Hematopoietic multipotent progenitor cell treated with erythropoietin and hydrocortisone succinate and interleukin-3 and kit ligand, for 8 days (in vitro differentiated cells): Measurements from ENCODE around the gene DNASE2.
"Not testable (repeated sequence)": the region's sequence is repeated elsewhere in the genome, so short reads cannot be mapped to it uniquely, and the experiment has no call there.

Experiments
- DNase-seq: peaks from one replicate; pipeline ENCODE4 v3.0.0-alpha.2; 2015

DNASE2 gene

DNA sequence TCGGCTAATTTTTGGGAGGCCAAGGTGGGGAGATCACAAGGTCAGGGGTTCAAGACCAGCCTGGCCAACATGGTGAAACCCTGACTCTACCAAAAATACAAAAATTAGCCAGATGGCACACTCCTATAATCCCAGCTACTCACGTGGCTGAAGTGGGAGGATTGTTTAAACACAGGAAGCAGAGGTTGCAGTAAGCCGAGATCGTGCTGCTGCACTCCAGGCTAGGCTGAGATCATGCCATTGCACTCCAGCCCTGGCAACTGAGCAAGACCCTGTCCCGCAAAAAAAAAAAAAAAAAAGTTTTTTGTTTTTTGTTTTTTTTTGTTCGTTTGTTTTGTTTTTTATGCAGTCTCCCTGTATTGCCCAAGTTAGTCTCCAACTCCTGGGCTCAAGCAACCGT, 21.7 kb downstream of the DNASE2 start:
- no peak for DNase-seq

DNA sequence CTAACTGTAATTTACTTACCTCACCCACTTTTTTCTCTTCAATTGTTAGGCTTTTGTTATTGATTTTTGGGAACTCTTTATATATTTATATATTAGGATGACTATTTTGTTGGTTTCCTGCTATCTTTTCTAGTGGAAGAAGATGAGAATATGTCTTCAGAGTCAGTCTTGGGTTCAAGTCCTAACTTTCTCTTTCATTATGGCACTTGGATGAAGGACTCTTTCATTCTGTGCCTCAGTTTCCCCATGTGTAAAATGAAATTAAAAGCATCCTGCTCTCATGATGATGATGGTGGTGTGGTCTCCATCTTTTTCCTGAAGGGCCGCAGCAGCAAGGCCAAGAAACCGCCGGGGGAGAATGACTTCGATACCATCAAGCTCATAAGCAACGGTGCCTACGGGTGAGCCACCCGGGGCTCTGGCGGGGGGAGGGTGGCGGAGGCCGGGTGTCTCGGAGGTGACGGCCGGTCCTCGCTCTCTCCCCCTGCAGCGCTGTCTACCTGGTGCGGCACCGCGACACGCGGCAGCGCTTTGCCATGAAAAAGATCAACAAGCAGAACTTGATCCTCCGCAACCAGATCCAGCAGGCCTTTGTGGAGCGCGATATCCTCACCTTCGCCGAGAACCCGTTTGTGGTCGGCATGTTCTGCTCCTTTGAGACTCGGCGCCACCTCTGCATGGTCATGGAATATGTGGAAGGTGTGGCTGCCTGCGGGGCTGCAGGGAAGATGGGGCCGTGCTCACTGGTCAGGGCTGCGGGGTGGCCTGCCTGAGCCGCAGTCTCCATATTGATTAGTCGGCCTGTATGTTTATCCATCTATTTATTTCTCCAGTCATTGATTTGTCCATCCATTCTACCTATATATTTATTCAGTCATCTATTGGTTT, 23.0 kb downstream of the DNASE2 start:
- no peak for DNase-seq

DNA sequence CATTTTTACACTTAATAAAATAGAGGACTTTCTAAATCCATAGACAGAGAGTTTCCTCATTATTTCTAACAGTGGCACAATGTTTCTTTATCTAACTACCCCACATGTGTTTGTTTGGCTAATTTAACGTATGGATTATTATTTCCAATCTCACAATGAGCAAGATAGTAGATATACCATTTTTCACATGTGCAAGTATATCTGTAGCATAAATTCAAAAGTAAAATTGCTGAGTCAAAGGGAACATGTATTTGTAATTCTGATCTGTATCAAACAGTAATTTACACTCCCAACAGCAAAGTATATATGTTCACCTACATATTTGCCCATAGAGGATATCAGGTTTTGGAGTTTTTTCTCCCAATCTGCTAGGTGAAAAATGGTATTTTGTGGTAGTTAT, 24.6 kb downstream of the DNASE2 start:
- DNase-seq, result peak; percentile 81

DNA sequence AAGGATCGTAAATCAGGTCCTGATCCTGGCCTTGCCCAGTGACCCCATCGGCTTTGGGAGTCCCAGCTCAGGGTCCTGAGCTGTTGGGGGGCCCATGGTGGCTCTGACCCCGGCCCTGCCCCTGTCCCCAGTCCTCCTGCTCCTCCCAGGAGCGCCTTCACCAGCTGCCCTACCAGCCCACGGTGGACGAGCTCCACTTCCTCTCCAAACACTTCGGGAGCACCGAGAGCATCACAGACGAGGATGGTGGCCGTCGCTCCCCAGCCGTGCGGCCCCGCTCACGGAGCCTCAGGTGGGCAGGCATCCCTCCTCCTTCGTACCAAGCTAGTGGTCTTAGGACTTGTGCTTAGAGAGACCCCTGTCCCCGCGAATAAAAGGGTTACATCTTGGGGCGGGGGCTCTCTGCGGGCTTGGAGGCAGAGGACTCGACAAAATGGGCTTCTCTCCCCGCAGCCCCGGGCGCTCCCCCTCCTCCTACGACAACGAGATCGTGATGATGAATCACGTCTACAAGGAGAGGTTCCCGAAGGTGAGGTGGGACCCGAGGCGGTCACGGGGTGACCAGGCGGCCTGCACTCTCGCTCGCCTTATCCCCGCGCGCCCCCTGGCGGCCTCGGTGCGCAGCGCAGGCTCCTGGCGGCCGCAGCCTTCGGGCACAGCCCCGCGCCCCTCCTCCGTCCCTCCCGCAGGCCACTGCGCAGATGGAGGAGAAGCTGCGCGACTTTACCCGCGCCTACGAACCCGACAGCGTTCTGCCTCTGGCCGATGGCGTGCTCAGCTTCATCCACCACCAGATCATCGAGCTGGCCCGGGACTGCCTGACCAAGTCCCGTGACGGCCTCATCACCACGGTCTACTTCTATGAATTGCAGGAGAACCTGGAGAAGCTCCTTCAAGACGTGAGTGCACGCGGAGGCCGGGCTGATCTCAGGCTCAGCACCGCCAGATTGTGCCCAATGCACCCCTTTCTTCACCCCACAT, 33.8 kb downstream of the DNASE2 start:
- DNase-seq, result peak; percentile 74

DNA sequence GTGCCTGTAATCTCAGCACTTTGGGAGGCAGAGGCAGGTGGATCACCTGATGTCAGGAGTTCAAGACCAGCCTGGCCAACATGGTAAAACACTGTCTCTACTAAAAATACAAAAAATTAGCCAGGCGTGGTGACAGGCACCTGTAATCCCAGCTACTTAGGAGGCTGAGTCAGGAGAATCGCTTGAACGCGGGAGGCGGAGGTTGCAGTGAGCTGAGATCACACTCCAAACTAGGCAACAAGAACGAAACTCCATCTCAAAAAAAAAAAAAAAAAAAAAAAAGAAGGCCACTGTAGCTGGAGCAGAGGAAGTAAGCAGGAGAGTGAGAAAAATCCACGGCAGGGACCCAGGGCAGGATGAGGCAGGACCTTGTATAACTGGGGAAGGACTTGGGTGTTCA, 34.6 kb downstream of the DNASE2 start:
- not testable (repeated sequence) for DNase-seq

DNA sequence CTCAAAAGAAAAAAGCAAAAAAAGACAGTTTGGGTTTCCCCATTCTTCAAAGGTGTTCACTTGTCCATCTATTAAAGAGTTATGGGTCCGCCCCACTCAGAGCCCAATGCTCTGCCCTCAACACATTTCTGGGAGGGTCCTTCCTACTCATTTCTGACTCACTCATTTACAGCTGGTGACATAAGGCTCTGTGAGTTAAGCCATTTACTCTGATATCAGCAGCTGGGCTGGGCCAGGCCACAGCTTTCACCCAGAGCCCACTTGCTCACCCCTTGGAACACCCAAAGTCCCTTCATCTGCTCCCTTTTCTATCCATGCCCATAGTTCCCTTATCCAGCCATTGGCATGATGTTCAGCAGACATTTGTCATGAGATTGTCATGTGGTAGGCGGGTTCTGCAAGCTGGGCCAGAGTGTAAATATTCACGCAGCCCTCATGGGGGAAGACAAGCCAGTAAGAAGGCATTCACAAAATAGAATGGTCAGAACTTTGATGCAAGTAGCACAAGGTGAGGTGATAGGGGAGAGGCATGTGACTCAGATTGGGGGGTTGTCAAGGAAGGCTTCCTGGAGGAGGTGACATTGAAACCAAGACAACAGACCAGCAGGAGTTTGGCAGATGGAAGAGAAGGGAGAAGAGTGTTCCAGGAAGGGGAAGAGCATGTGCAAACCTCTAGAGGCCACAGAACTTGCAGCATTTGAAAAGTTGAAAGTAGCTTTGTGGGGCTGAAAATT, 37.1 kb downstream of the DNASE2 start:
- no peak for DNase-seq

DNA sequence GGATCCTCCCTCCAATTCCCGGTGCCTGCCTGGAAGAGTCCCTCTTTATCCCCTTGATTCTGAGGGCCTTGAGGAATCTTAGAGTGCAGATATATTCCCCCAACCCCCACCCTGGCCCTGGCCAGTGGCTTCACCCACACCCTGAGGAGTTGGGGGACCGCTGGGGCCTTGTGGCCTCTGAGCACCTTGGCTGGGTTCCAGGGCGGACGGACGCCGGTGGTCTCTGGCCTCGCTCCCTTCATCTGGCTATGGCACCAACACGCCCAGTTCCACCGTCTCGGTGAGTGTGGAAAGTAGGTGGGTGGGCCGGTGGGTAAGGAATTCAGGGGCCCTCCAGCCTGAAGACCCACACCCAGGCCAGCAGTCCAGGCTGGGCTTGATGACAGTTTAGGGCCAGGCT, 37.9 kb downstream of the DNASE2 start:
- DNase-seq, result no peak

DNA sequence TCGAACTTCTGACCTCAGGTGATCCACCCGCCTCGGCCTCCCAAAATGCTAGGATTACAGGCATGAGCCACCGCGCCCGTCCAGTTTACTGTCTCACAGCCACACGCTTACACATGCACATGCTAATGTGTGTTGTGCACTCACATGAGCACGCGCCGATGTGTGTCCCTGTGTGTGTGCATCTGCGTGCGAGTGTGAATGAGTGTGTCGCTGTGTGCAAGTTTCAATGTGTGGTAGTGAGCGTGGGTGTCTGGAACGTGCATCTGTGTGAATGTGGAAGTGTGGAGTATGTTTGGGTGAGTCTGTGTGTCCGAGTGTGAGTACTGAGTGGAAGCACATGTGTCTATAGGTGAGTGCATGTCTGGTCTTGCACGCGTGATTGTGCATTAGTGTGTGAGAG, 38.7 kb downstream of the DNASE2 start:
- no peak for DNase-seq

DNA sequence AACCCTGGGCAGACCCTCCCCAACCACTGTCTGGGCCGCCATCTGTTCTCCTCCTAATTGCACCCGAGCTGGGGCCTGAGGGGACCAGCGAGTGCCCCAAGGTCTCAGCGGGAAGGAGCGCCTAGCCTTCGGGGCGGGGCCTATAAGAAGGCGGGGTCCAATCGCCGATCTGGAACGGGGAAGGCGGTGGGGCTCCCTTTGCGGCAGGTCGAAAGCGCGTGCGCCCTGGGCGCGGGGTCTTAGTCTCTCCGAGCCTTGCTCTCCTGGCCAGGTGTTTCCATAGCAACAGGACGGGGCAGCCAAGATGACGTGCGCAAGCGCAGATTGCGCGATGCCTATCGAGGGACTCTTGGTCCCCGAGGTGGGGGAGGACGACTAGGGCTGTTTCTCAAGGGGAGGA, 40.2 kb downstream of the DNASE2 start:
- peak; percentile 66 for DNase-seq

DNA sequence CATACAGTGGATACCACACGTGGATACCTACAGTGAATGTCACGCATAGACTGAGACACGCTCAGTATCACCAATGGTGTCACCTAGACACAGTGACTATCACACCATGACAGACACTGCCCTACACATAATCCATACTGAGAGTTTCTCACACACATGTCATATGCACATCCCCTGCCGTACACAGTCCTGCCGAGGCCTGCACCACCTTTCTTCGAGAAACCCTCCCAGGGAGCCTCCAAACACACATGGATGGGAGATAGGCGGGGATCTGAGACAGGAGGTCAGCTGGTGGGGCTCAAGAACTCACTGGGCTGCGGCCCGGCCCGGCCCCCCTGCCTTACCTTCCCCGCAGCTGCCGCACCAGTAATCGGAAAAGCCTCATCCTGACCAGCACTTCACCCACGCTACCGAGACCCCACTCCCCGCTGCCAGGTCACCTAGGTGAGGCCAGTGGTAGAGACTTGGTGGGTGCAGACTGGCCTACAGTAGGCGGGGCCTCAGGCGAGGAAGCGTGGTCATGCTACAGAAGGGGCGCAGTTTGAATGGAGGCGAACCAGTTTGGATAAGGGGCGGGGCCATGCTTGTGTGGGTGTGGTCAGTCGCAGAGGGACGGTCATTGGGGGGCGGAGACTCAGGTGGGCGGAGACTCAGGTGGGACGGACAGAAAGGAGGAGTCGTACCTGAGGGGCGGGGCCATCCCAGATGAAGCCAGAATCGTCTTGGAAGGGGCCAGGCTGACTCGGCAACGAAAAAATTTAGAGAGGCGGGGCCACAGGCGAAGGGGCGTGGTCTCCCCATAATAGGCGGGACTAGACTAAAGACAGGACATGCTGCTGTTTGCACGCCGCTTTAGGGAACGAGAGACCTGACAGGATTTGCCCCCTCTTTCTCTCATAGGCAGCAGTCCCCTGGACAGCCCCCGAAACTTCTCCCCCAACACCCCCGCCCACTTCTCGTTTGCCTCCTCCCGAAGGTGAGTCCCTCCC, 40.9 kb downstream of the DNASE2 start:
- peak; percentile 92 for DNase-seq

DNA sequence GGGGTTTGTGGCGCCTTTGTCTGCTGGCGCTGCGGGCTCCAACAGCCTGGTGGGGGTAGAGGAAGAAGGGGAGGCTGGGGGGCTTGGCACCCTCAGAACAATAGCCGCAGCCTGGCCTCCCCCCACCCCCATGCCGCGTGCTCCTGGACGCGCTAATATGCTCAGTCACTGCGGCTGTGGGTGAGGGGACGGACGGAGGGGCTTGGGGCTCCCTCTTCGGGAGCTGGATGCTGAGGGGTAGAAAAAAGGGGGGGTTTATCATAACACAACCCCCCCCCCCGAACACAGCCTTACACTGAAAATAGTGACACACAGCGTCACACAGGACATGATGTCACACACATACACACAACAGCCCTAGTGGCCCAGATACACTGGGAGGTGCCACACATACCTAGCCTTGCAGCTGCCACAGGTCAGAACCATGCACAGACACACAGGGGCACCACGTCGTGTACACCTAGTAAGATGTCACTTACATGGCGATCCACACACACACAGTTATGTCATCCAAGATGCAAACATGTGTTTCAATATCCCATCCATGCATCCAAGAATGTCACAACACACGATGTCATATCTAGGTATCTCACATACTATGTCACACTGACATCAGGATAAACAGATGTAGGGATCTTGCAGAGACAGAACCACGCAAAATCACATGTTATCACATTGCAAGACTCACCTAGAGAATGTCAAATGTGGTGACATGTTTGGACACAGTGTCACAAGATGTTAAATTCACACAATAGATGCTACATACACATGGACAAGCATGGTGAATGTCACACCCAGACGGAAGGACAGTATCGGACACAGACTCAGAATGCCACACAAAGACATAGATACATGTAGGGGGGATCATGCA, 42.1 kb downstream of the DNASE2 start:
- DNase-seq, result peak; percentile 36

DNA sequence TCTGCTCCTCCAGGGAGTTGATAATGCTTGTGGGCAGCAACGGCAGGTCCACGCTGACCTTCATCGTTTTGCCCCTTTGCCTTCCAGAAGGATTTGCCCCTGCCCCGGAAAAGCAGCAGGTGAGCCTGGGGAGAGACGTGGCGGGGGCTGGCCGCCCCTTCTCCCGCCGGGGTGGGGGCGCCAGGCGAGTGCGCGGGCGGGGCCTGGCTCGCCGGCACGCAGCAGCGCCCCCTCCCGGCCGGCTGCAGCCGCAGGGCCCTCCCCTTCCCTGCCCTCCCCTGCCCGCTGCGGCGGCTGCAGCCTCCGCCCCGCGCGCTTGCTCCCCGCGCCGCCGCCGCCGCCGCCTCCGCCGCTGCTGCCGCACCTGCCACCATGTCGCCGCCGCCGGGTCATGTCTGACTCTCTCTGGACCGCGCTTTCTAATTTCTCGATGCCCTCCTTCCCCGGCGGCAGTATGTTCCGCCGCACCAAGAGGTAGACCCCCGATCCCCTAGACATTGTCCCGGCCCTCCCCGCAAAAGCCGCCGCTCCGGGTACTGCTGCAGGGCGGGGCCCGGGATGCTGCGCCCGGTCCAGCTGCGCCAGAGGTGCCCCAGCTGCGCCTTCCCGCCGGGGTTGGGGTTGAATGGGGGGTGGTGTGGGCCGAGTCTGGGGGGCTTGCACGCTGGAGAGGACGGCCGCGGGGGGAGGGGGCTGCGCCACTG, 42.9 kb downstream of the DNASE2 start, which contains the start of gene MAST1:
Gene MAST1 (plus strand): TSS at position 334 of the 704 bp plus-strand sequence. CDS start 58 bp downstream, at position 392.
- DNase-seq, result peak; percentile 58

DNA sequence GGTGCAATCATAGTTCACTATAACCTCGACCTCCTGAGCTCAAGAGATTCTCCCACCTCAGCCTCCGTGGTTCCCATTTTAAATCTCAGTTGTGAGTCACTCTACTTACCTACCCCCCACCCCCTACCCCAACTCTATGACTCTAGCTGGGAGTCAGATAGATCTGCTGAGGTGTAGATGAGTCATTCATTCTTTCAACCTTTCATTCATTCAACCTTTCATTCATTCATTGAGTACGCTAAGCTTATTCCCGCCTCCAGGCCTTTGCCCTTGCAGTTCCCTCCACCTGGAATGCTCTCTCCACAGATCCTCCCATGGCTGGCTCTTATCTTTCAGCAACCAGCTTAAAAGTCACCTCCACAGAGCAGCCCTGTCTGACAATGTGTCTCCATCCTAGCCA, 44.0 kb downstream of the DNASE2 start:
- DNase-seq, result no peak

DNA sequence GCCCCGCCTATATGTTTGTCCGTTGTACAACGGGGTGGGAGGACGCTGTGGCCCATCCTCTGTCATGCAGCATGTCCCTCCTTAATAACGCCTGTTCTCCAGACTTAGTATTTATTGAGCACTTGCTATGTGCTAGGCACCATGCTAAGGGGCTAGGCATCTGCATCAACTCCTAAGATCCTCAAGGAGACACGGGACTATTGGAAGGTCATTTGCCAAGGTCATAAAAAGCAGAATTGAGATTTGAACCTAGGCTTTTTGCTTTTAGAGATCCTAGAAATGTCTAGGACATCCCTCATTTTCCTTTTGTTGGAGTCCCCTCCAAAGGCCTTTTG, 44.8 kb downstream of the DNASE2 start:
- no peak for DNase-seq

DNA sequence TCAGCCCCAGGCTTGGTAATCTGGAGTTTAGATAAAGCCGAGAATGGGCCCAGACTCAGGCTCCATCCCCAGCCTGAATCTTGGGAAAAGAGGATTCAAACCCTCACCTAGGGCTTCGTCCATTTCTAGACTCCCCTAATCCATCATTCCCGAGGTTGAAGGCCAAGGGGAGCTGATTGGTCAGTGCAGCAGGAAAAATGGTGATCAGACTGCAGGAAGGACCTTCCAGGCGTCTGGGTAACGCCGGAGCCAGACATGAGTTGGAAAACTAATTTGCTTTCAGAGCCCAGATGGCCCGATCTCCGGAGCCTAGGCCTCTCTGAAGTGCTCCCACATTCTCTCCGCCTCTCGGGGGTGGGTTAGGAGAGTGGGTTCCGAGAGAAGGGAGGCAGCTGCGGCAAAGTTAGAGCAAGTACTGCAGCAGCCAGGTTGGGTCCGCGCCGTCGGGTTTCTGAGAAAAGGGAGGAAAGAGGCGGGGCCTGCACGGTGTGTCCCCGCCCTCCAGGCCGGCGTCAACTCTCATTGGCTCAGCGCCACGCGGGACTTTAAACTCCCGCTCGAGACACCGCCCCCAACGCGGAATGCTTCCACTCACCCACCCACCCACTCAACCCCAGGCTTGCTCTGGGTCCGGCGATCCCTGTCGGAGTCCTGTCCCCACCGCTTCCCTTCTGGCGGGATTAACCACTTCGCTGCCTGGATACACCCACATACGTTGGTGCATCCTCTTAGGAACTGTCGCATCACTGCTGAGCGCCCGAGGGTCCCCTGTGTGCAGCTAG, 46.1 kb downstream of the DNASE2 start:
- DNase-seq, result peak; percentile 64

DNA sequence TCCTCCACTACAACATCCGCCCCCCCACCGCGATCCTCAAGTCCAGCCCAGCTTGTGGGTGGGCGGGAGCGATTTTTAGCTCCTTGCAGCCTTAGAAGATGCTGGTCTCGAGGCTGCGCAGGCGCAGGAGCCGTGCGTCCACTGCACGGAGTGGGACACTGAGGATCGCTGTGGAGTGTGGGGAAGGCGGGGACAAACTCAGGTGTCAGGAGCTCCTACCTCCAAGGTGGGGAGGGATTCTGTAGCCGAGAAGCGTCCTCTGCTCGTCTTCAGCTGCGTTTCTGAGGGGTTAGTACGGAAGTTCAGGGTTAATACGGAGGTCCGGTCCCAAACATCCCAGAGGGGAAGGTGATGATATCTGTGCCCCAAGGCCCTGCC, 46.7 kb downstream of the DNASE2 start, which contains the start of gene RTBDN:
Gene RTBDN (minus strand): TSS at position 14 of the 378 bp plus-strand sequence. CDS start 4,600 bp downstream, outside the sequence.
- DNase-seq, result no peak

DNA sequence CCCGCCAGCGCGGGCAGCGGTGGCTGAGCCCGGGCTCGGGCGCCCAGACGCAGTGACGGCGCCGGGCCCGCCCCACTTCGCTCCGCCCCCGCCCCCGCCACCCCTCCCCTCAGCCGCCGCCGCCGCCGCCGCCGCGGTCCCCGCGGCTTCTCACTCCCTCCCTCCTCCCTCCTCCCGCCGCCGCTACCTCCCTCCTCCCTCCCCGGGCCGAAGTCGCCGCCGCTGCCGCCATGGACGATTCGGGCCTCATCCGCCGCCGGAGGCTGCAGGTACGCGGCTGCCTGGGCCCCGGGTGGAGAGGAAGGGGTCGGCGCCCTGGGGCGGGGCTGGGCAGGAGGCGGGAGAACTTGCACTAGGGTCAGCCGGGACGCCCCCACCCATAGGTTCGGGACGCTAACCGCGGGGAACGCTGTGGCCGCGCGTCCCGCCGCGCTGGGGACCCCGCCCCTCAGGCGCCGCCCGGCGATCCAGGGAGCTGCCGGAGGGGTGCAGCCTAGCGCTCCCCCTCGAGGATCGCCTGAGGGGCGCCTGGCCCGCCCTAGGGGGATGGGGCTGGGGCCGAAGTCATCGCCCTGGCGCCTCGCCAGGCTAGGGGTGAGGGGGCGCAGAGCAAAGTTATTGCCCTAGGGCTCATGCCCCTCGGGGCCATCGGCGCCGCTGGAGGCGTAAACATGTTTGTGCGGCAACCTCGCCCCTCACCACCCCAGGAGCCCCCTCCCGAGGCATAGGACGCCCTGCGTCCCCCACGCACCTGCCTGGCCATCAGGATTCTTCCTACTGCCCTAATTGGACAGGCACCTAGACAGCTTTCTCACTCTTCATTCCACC, 47.3 kb downstream of the DNASE2 start:
- peak; percentile 34 for DNase-seq

DNA sequence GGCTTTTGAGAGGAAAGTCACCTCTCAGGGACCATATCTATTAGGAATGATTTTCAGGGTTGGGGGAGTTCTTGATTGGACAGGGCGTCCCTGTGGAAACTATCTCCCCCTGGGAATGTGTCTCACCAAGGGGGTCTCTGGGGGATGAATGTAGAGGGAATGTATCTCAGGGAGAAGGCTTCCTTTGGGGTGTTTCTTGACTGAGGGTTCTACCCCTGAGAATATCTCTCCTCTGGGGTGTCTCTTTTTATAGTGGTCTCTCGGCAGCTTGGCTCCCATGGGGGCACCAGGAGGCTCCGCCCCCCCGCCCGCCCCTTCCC, 47.9 kb downstream of the DNASE2 start:
- no peak for DNase-seq
